Natural killer cell (primary cell): Measurements from ENCODE around the gene WDR81. TPM values are rescaled to one million over a fixed set of nuclear protein-coding genes. Genes with fewer than 3 reads are reported as not detected.
"Not testable (repeated sequence)": the region's sequence is repeated elsewhere in the genome, so short reads cannot be mapped to it uniquely, and the experiment has no call there.

Experiments
- ATAC-seq, 3 donors: fragments of 150-1000 bp in 2 of 3; fragments of 200-7000 bp in 1 of 3; cut with Tn5 transposase; 1 replicate in 1 of 3; 2 replicates in 2 of 3; pipeline ENCODE4 v1.10.0; 2021; ENCODE audit warnings: mild to moderate bottlenecking in 2 of 3, moderate library complexity in 2 of 3
- DNase-seq, 2 donors: peaks; one replicate each; pipeline versions ENCODE4 v3.0.0 to v3.0.0-alpha.2; 2013 to 2021; ENCODE audit warnings: mixed read lengths in 1 of 2
- H3K27ac ChIP-seq: one replicate; pipeline ENCODE4 v1.5.1; 2013; ENCODE audit warnings: mild to moderate bottlenecking, low read length
- H3K27me3 ChIP-seq: one replicate; pipeline ENCODE4 v1.6.1; 2013; ENCODE audit warnings: low read length; ENCODE audit not compliant: control insufficient read depth, insufficient read depth
- H3K36me3 ChIP-seq: one replicate; pipeline ENCODE4 v1.6.1; 2013; ENCODE audit warnings: low read length; ENCODE audit not compliant: control insufficient read depth, insufficient read depth
- H3K4me1 ChIP-seq: one replicate; pipeline ENCODE4 v1.6.1; 2013; ENCODE audit warnings: low read length; ENCODE audit not compliant: control insufficient read depth, insufficient read depth
- H3K4me3 ChIP-seq: one replicate; pipeline ENCODE4 v1.5.1; 2013; ENCODE audit warnings: low read length
- H3K9me3 ChIP-seq: one replicate; pipeline ENCODE4 v1.6.1; 2013; ENCODE audit warnings: low read length; ENCODE audit not compliant: control insufficient read depth, insufficient read depth
- H3K27ac Mint-ChIP-seq, 2 donors: one replicate each; pipeline ENCODE4 v1.8.0; 2022; ENCODE audit warnings: mild to moderate bottlenecking in 2 of 2, mixed read lengths in 2 of 2, moderate library complexity in 1 of 2
- H3K27me3 Mint-ChIP-seq, 2 donors: one replicate each; pipeline ENCODE4 v1.8.0; 2022; ENCODE audit warnings: low read depth in 2 of 2, mixed read lengths in 2 of 2
- H3K36me3 Mint-ChIP-seq: one replicate; pipeline ENCODE4 v1.8.0; 2022; ENCODE audit warnings: mixed read lengths
- H3K4me1 Mint-ChIP-seq, 2 donors: one replicate each; pipeline ENCODE4 v1.8.0; 2022; ENCODE audit warnings: mixed read lengths in 2 of 2
- H3K4me3 Mint-ChIP-seq: one replicate; pipeline ENCODE4 v1.8.0; 2022; ENCODE audit warnings: mild to moderate bottlenecking, moderate library complexity, mixed read lengths
- H3K9me3 Mint-ChIP-seq, 2 donors: one replicate each; pipeline ENCODE4 v1.8.0; 2022; ENCODE audit warnings: mixed read lengths in 2 of 2
- CTCF ChIP-seq: fragments of 200-600 bp; IDR thresholded peaks from one replicate; pipeline ENCODE4 v1.8.0; 2022; ENCODE audit warnings: antibody characterized with exemption
- WGBS: methylation state at CpG from one replicate; pipeline ENCODE4 v1.1.7; 2013; ENCODE audit warnings: missing lambda C conversion rate; ENCODE audit not compliant: insufficient coverage; 5-methylcytosine and 5-hydroxymethylcytosine counted together
- intact Hi-C: fragments of 100-400 bp; cut with micrococcal nuclease; formaldehyde crosslinking; loops from one replicate; pipeline ENCODE4 v1.14.2; 2022
- total RNA-seq, 4 donors: library from RNA; stranded (reverse); fragments of 120-200 nt in 1 of 4; gene quantifications; one replicate each; pipeline versions ENCODE4 v1.2.3 to v1.2.4, GENCODE V29; 2013 to 2022

WDR81 gene
- total RNA-seq, 3 donors from 2014 or later (not counting 1 experiment from before 2014, with no cell fraction given), result 40.8 to 54.2 (median 46.2) TPM

DNA sequence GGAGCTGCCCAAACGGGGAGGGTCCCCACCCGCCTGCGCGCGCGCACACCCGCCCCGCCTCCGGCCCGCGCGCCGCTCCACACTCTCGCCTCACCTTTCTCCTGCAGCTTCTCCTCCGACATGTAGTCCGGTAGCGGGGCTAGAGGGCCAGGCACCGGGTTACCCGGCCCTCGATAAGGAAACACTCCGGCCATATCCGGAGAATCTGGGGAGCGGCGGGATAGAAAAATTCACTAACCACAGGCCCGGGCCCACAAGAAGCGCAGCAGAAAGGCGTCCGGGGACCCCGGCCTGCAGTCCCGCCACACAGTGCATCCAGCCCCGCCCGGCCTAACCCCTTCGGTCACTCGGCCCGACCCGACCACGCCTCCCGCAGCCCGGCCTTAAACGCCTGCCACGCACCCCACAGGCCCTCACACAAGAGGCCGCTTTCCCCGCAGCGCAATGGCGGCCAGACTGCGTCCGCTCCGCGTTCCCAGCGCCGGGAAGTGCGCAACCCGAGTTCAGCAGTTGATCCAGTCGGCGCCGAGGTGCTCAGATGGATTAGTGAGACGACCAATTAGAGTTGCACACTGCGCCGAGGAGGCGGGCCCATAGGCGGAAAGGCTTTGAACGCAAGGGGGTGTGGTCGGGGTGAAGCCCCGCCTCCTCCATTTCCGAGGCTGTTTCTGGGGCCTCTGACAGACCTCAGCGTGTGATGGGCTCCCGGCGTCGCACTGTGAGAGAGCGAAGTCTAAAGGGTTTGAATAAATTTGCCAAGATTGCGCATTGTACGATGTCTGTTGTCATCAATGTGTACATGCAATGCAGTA is 39.9 kb upstream of the WDR81 start, which contains the start of gene PRPF8:
Gene PRPF8 (minus strand): TSS at position 490 of the 812 bp plus-strand sequence. CDS start 296 bp downstream, at position 194.
- ATAC-seq (peak; percentile 97 to 100 (median 98)), DNase-seq (peak; percentile 97 to 99)
- peak within 1 kb of the TSS; percentile 90 for H3K4me3 ChIP-seq
- no peaks in the 10 kb centered on the region for H3K9me3 ChIP-seq
- Mint-ChIP-seq H3K36me3 (peaks cover 29% of the 10 kb centered on the region), H3K4me3 (peak within 1 kb of the TSS; percentile 100), H3K27ac (peak within 1 kb of the TSS; percentile 98), H3K9me3 (no peaks in the 10 kb centered on the region), H3K4me1 (peaks cover 38 to 44% of the 10 kb centered on the region in 2 donors), H3K27me3 (no peaks in the 10 kb centered on the region)
- peaks cover 28% of the 10 kb centered on the region for H3K4me1 ChIP-seq
- no peak for TF ChIP-seq CTCF
- intact Hi-C loops, result loop anchor here (1.0 kb wide), 1 partner anchor 33 kb away; no protein-coding TSS in a partner anchor
- no peaks in the 10 kb centered on the region for H3K27me3 ChIP-seq
- under 1% methylated on average over 72 of the region's 72 CpGs for WGBS
- H3K27ac ChIP-seq, result peak within 1 kb of the TSS; percentile 92
- peaks cover 35% of the 10 kb centered on the region for H3K36me3 ChIP-seq

- WGBS, result 93% methylated on average over 5 of the region's 7 CpGs
- Mint-ChIP-seq H3K9me3 (no peaks in the 10 kb centered on the region), H3K4me1 (peaks cover 32 to 35% of the 10 kb centered on the region in 2 donors), H3K27me3 (no peaks in the 10 kb centered on the region), H3K36me3 (peaks cover 14% of the 10 kb centered on the region), H3K4me3 (peak overlapping the region; percentile 31), H3K27ac (peak overlapping the region in 1 of 2 donors; percentile 44)
- Histone ChIP-seq H3K36me3 (peaks cover 20% of the 10 kb centered on the region), H3K4me1 (peaks cover 28% of the 10 kb centered on the region), H3K9me3 (no peaks in the 10 kb centered on the region), H3K27me3 (no peaks in the 10 kb centered on the region), H3K27ac (no peak overlapping the region), H3K4me3 (no peak overlapping the region)
- intact Hi-C loops, result no loop called here
- TF ChIP-seq CTCF, result no peak
- no peak for ATAC-seq
- no peak for DNase-seq
Measured at GRCh38 chr17:1686086-1686485, 38.4 kb upstream of the WDR81 start.

DNA sequence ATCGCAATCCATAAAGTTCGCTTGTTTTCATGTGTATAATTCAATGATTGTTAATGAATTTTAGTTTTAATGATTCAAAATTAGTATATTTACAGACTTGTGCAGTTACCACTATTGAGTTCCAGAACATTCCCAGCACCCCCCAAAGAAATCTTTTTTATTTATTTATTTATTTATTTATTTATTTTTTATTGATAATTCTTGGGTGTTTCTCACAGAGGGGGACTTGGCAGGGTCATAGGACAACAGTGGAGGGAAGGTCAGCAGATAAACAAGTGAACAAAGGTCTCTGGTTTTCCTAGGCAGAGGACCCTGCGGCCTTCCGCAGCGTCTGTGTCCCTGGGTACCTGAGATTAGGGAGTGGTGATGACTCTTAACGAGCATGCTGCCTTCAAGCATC is 36.1 kb upstream of the WDR81 start:
- ATAC-seq, H3K27me3 Mint-ChIP-seq, H3K9me3 Mint-ChIP-seq, intact Hi-C loops, H3K9me3 ChIP-seq, H3K27me3 ChIP-seq, DNase-seq, H3K36me3 ChIP-seq, H3K4me3 Mint-ChIP-seq, H3K27ac ChIP-seq, H3K27ac Mint-ChIP-seq, H3K36me3 Mint-ChIP-seq, H3K4me3 ChIP-seq: not testable (repeated sequence)
- H3K4me1 Mint-ChIP-seq, result peaks cover 16 to 18% of the 10 kb centered on the region in 2 donors
- H3K4me1 ChIP-seq, result peaks cover 14% of the 10 kb centered on the region
- WGBS, result no CpG with 5 or more reads among the region's 6 CpGs

DNA sequence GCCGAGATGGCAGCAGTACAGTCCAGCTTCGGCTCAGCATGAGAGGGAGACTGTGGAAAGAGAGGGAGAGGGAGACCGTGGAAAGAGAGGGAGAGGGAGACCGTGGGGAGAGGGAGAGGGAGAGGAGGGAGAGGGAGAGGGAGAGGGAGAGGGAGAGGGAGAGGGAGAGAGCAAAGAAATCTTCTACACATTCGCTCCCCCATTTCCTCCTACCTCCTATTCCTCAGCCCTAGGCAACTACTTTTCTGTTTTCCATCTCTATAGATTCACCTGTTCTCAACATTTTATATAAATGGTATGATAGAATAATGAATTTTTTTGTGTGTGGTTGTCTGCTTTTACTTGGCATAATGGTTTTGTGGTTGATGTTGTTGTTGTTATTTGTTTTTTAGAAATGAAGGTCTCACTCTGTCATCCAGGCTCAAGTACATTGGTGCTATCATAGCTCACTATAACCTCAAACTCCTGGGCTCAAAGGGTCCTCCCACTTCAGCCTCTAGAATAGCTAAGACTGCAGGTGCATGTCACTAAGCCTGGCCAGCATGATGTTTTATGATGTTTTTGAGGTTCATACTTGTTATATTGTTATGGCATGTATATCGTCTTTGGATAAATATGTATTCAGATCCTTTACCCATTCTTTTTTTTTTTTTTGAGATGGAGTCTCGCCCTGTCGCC is 33.8 kb upstream of the WDR81 start:
- no peaks in the 10 kb centered on the region for H3K36me3 Mint-ChIP-seq
- H3K27me3 Mint-ChIP-seq, result peaks cover 0 to 10% of the 10 kb centered on the region in 2 donors
- no peak overlapping the region for H3K27ac ChIP-seq
- no peaks in the 10 kb centered on the region for H3K36me3 ChIP-seq
- no peak for TF ChIP-seq CTCF
- no peak overlapping the region for H3K27ac Mint-ChIP-seq
- intact Hi-C loops, result no loop called here
- no peak for ATAC-seq
- DNase-seq, result no peak
- 82% methylated on average over 2 of the region's 8 CpGs for WGBS
- H3K9me3 ChIP-seq, result no peaks in the 10 kb centered on the region
- H3K4me1 Mint-ChIP-seq, result no peaks in the 10 kb centered on the region
- H3K9me3 Mint-ChIP-seq, result no peaks in the 10 kb centered on the region
- H3K4me3 Mint-ChIP-seq, result no peak overlapping the region
- no peak overlapping the region for H3K4me3 ChIP-seq
- H3K27me3 ChIP-seq, result no peaks in the 10 kb centered on the region
- no peaks in the 10 kb centered on the region for H3K4me1 ChIP-seq
